Islet of Langerhans (tissue), 1 donor: ENCODE data around the gene CACNA1A.
"Not testable (repeated sequence)": the region's sequence is repeated elsewhere in the genome, so short reads cannot be mapped to it uniquely, and the experiment has no call there.

Experiments used
- FAIRE-seq: peaks from one replicate; lab custom pipeline; 2011; peaks lifted over from hg19 to GRCh38; lab: Jason Lieb, UNC

Gene CACNA1A

GRCh38 chr19:13277104-13277809 lies 229.0 kb downstream of the CACNA1A start:
- FAIRE-seq = peak; percentile 55

GRCh38 chr19:13275016-13275722 lies 231.1 kb downstream of the CACNA1A start:
- no peak for FAIRE-seq

- FAIRE-seq = no peak
Measured at GRCh38 chr19:13270514-13271105, 235.7 kb downstream of the CACNA1A start.

GRCh38 chr19:13269348-13269747 lies 236.9 kb downstream of the CACNA1A start:
- FAIRE-seq = no peak

GRCh38 chr19:13267889-13268288 lies 238.4 kb downstream of the CACNA1A start:
- no peak for FAIRE-seq

GRCh38 chr19:13267131-13267530 lies 239.1 kb downstream of the CACNA1A start:
- FAIRE-seq = no peak

GRCh38 chr19:13262450-13262849 lies 243.8 kb downstream of the CACNA1A start:
- peak; percentile 45 for FAIRE-seq

GRCh38 chr19:13260883-13261653 lies 245.2 kb downstream of the CACNA1A start:
- FAIRE-seq = no peak

GRCh38 chr19:13256918-13257317 lies 249.4 kb downstream of the CACNA1A start:
- FAIRE-seq = no peak

GRCh38 chr19:13256398-13256797 lies 249.9 kb downstream of the CACNA1A start:
- FAIRE-seq = not testable (repeated sequence)

GRCh38 chr19:13255719-13256059 lies 250.6 kb downstream of the CACNA1A start:
- FAIRE-seq = no peak

- FAIRE-seq = no peak
Measured at GRCh38 chr19:13255041-13255718, 251.1 kb downstream of the CACNA1A start.

GRCh38 chr19:13252569-13253335 lies 253.5 kb downstream of the CACNA1A start:
- FAIRE-seq = no peak

- FAIRE-seq = no peak
Measured at GRCh38 chr19:13244920-13245319, 261.4 kb downstream of the CACNA1A start.

- FAIRE-seq = no peak
Measured at GRCh38 chr19:13241231-13242104, 264.8 kb downstream of the CACNA1A start.

GRCh38 chr19:13240312-13241022 lies 265.8 kb downstream of the CACNA1A start:
- FAIRE-seq = no peak

- no peak for FAIRE-seq
Measured at GRCh38 chr19:13238891-13239534, 267.3 kb downstream of the CACNA1A start.

- no peak for FAIRE-seq
Measured at GRCh38 chr19:13234518-13234917, 271.8 kb downstream of the CACNA1A start.

GRCh38 chr19:13231663-13232062 lies 274.6 kb downstream of the CACNA1A start:
- no peak for FAIRE-seq
